ENCODE results near the gene TMEM8B.

The TMEM8B gene, protein sequence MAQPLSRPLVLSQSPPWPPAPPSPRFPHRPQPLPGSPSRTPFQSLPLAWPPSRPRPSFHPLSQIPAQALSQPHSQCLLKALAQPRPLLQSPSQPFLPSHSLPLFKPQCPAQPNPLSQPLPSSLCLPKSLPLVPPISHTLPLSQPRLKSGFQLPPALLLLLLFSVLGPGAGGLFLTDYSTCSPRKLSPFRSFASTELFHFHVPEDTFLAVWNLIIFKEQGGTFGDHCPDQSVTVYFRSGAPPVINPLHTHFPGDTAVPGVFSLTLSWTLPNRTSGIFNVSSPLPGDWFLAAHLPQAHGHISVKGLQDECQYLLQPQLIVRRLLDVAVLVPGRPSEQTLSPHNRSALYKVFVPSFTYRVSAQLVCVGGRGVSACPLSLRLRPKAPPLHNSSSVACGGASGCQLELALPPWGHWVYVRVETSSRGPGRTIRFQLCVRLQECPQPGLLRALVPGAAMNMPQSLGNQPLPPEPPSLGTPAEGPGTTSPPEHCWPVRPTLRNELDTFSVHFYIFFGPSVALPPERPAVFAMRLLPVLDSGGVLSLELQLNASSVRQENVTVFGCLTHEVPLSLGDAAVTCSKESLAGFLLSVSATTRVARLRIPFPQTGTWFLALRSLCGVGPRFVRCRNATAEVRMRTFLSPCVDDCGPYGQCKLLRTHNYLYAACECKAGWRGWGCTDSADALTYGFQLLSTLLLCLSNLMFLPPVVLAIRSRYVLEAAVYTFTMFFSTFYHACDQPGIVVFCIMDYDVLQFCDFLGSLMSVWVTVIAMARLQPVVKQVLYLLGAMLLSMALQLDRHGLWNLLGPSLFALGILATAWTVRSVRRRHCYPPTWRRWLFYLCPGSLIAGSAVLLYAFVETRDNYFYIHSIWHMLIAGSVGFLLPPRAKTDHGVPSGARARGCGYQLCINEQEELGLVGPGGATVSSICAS

GRCh38 chr9:35829084-35829763 is at the start of gene TMEM8B:
Gene TMEM8B (plus strand): TSS chr9:35829228. CDS start chr9:35829448, 220 bp downstream.
- DNase-seq = peak; percentile 93

DNA sequence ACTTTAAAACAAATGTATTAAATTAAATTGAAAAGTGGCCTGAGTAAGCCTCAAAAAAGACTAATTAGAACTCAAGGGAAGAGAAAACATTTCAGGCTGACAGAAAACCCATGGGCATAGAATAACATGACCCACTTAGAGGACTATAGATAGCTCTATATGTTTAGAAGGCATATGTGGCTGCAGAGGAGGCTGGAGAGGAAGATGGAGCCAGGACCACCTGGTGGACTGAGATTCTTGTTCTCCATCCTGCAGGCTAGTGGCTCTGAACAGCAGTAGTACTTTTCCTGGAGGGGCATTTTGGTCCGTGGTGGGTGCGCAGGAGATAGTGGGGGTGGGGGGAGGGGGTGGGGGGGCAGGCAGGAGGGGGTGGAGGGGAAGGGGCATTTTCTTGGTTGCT is 48.0 kb upstream of the TMEM8B start:
- DNase-seq = no peak

DNA sequence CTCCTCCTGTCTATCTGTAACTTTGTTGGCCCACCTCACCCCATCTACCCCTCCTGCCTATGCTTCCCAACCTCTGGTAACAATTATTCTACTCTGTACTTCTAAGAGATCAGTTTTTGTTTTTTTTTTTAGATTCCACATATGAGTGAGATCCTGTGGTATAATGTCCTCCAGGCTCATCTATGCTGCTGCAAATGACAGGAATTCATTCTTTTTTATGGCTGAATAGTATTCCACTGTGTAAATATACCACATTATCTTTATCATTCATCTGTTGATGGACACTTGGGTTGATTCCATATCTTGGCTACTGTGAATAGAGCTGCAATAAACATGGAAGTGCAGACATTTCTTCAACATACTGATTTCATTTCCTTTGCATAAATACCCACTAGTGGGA is 45.6 kb upstream of the TMEM8B start:
- DNase-seq = no peak

GRCh38 chr9:35789541-35789940 is 39.5 kb upstream of the TMEM8B start:
- no peak for DNase-seq

DNA sequence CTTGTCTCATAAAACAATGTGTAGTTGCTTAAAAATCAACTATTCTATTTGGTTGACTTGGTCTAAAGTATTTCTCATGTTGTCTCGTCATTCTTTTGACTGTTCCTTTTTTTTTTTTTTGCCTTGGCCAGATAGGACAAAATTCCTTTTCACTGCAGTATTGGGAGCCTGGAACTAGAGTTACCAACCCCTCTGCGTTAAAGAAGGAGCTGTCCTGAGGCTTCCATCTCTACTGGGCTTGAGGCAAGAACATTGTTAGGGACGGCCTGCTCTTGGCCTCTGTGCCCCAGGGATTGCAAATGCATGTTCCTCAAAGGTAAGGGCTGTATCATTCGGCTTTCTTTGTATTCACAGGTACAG is 39.0 kb upstream of the TMEM8B start:
- no peak for DNase-seq

DNA sequence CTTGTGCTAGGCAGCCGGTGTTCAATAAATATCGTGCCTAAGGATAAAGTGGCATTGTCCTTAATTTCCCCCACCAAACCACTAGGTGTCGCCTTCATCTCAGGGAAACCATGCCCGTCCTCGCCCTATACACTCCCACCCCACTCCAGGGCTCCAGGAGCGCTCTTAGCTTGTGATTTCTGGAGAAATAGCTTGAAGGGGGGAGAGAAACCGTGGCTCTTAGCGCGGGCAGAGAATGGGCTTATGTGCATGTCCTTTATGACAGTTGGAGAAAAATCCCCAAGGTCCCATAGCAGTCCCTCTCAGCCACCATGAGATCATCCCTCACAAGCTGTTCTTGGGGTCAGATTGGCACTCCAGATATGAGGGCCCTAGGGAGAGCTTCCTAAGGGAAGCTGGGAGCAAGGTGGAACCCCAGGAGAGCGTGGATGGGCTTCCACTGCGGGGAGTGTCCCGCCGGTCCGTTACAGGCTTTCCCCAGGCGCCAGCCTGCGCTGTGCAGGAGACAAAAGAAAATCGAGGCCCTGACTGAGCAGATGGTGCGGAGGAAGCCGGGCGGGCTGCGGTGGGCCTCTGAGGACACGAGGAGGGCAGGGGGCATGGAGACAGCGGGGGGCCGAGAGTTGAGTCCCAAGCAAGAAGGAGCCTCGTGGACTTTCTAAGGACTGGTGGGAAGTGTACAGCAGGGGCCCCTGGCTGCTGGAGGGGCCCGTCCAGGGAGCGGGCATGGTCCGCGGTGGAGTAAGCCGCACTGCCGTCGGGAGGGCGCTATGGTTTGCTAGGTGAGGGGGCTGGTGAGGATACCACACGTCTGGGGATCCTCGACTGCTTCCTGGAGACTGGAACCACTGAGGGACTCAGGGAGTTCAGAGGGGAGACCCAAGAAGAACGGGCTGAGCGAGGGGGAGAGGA is 38.4 kb upstream of the TMEM8B start:
- DNase-seq = no peak

DNA sequence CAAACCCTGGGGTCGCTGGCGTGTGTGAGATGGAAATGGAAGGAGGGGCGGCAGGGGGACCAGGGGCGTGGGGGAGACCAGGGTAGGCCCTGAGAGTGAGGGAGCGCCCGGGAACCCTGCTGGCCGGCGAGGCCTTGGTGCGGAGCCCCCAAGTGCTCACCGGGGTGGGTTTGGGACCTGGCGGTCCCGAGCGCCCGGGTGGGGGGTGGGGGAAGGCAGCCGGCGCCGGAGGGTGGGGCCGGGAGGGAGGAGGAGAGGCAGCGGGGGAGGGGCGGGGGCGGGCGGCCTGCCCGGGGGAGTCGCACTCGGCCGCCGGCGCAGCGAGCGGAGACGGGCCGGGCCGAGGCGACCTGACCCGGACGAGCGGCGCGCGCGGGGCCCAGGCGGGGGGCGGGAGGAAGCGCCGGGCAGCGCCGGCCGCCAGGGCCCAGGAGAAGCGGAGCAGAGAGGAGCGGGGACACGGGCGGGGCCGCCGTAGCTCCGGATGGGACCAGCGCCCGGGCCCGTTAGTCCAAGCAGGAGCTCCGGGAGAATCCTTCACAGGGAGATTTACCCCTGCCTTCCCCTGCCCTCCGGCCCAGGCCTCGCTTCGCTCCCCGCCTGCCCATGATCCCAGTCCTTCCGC is 37.6 kb upstream of the TMEM8B start, which contains the start of gene NPR2:
NPR2 (plus strand) TSS at position 295 of the 625 bp plus-strand sequence. CDS start 818 bp downstream, outside the sequence.
- no peak for DNase-seq

- no peak for DNase-seq
Observed at GRCh38 chr9:35792024-35792813, 36.8 kb upstream of the TMEM8B start.

GRCh38 chr9:35792826-35793225 is 36.2 kb upstream of the TMEM8B start:
- no peak for DNase-seq

DNA sequence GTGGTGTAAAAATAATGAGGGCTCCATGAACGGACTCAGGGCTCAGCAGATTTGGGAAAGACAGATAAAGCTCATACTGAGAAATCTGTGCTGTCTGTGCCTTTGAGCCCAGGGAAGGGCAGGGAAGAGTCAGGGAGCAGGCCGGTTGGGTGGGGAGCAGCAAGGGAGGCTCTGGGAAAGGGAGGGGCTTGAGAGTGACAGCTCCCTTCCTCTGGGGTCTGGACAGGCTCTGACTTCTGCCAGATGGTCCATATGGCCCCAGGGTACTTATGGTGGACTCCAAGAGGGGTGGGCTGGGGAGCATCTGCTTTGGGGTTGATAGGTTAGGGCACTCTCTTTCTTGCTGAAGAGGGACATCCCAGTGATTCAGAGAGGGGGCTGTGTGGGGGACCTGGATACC is 35.6 kb upstream of the TMEM8B start:
- DNase-seq = no peak

DNA sequence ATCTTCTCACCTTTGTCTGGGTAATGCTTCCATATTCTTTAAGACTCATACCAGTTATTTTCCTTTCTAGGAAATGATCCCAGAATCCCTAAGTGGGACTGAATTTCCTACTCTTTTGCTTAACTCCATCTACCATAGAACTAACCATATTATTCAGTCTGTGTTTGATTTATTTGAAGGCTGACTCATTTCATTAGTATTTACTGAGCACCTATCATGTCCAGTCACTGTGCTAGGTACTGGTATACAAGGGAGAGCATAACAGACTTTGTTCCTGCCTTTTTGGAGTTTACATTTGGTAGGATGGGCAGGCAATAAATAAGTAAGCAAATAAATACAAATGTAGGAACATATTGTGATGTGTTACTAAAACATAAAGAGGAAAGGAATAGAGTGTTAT is 33.3 kb upstream of the TMEM8B start:
- DNase-seq = no peak

- DNase-seq = no peak
Observed at GRCh38 chr9:35797311-35798109, 31.5 kb upstream of the TMEM8B start.

- no peak for DNase-seq
Observed at GRCh38 chr9:35798658-35799374, 30.2 kb upstream of the TMEM8B start.

DNA sequence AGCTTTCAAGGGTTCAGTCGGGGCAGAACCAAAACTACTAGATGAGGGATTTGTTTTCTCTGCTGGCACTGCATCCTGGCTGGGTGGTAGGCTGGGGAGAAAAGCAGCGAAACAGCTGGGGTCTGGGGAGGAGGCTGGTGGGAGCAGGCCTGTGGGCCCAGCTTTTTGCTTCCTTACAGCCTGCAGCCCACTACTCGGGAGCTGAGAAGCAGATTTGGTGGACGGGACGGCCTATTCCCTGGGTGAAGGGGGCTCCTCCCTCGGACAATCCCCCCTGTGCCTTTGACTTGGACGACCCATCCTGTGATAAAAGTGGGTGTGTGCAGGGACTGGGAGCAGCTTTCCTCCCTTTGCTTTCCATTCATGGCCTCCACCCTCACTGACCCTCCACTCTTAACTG is 28.5 kb upstream of the TMEM8B start:
- no peak for DNase-seq

DNA sequence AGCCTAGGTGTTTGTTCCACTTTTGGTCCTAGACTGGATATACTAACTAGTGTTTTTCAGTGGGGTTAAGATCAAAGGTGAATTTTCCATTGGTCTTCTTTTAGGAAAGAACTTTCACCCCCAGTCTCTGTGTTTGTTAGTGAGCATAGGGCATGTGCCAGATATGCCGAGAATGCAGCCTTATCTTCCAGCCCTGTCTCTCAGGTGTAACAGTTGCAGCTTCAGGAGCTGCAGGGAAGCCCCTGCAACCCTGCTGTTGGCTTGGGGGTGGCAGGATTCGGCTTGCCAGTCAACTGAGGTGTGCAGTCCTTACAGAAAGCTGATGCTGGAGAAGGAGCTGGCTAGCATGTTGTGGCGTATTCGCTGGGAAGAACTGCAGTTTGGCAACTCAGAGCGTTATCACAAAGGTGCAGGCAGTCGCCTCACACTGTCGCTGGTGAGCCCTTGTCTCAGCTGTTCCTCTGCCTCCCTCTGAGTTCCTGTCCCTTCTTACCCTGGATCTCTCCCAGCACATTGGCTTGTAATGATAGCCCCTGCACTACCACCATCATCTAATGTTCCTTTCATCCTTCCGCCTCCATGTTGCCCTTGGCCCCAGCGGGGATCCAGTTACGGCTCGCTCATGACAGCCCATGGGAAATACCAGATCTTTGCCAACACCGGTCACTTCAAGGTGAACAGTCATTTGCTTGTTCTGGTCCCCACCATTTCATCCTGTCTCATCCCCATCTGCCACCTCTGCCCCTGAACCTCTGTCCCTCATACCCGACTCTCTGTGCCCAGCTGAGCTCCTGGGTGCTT is 27.5 kb upstream of the TMEM8B start:
- no peak for DNase-seq

DNA sequence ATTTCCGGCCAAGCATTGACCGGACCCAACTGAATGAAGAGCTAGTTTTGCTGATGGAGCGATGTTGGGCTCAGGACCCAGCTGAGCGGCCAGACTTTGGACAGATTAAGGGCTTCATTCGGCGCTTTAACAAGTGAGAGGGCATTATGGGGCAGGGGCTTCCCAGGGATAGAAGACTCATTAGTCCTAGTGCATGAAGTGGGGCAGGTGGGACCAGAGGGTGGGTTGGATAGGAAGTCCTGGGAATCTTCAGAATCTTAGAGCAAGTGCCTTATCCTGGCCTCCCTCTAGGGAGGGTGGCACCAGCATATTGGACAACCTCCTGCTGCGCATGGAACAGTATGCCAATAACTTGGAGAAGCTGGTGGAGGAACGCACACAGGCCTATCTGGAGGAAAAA is 22.9 kb upstream of the TMEM8B start:
- DNase-seq = no peak

DNA sequence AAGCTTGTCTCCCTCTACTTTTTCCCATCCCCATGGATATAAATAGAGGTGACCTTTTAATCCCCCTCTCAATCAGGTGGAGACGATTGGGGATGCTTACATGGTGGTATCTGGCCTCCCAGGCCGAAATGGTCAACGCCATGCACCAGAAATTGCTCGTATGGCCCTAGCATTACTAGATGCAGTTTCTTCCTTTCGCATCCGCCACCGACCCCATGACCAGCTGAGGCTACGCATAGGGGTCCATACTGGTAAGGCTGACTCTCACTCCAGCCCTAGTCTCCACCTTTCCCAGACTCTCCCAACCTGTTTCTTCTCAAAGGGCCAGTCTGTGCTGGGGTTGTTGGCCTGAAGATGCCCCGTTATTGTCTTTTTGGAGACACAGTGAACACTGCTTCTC is 20.6 kb upstream of the TMEM8B start:
- no peak for DNase-seq

DNA sequence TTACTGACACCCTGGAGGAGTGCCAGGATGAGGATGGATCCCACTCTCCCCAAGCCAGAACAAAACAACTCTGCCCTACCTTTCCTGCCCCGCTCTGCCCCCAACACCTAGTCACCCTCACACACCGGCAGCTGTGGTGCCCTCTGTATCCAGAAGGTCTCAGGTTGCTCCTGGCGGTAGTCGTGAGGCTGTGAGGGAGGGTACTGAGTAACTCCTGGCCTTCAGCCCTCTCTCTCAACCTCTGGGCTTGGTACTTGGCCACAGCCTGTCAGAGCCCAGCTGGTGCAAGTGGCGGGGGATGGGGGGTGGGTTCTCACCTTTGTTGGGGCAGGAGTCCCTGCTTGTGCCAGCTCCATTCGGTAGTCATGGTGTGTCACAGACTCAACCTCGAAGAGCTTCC is 18.9 kb upstream of the TMEM8B start:
- DNase-seq = no peak

Measured in NCI-H510A (cell line).